ENCODE results near the gene GMEB1. TPM values are rescaled to one million over a fixed set of nuclear protein-coding genes. Genes with fewer than 3 reads are reported as not detected.
"Not testable (repeated sequence)": the region's sequence is repeated elsewhere in the genome, so short reads cannot be mapped to it uniquely, and the experiment has no call there.

Gene GMEB1
- polyA plus RNA-seq, 1 donor (not counting 4 experiments of a cell fraction or from before 2014, with no cell fraction given), result 6.0 TPM

GRCh38 chr1:28653870-28654269 lies 14.7 kb upstream of the GMEB1 start:
- H3K27ac ChIP-seq (ENCODE audit: control insufficient read depth, insufficient read depth, low read length); H3K27me3 ChIP-seq (ENCODE audit: control insufficient read depth, extremely low read depth, insufficient read depth, low read length); H3K4me3 ChIP-seq (ENCODE audit: control insufficient read depth in 2 of 3, extremely low read depth in 1 of 3, insufficient read depth in 2 of 3, low read depth in 1 of 3, low read length in 3 of 3); H3K9ac ChIP-seq (ENCODE audit: control insufficient read depth, extremely low read depth, insufficient read depth, low read length); H3K4me2 ChIP-seq (ENCODE audit: control insufficient read depth, extremely low read depth, insufficient read depth, low read depth, low read length); H3K36me3 ChIP-seq (ENCODE audit: control insufficient read depth in 2 of 2, extremely low read depth in 1 of 2, insufficient read depth in 2 of 2, low read length in 2 of 2); H3K79me2 ChIP-seq (ENCODE audit: control insufficient read depth, insufficient read depth, low read length); dilution Hi-C loops (cut with MboI; ENCODE audit: extremely low pct_ligation_motif_present, low sequenced_read_pairs); H3K9me1 ChIP-seq (ENCODE audit: control insufficient read depth, extremely low read depth, insufficient read depth, low read length); H4K20me1 ChIP-seq (ENCODE audit: control insufficient read depth, extremely low read depth, insufficient read depth, low read length); H2AFZ ChIP-seq (ENCODE audit: control insufficient read depth, low read length); H3K4me1 ChIP-seq (ENCODE audit: control insufficient read depth, extremely low read depth, insufficient read depth, low read length); H3K9me3 ChIP-seq (ENCODE audit: control insufficient read depth, low read depth, low read length); DNase-seq (ENCODE audit: low read depth, low spot score): not testable (repeated sequence)
- peak; percentile 20 for FAIRE-seq
- TF ChIP-seq CTCF (optimal IDR thresholded peaks at IDR 0.05 in 1 of 3, IDR thresholded peaks at IDR 0.05 in 1 of 3, conservative IDR thresholded peaks at IDR 0.05 in 1 of 3; ENCODE audit: extremely low read depth in 1 of 3, insufficient read depth in 2 of 3, low read length in 3 of 3), result peak; percentile 28 to 57 (median 32)

- H3K9me1 ChIP-seq (ENCODE audit: control insufficient read depth, extremely low read depth, insufficient read depth, low read length); H3K36me3 ChIP-seq (ENCODE audit: control insufficient read depth in 2 of 2, extremely low read depth in 1 of 2, insufficient read depth in 2 of 2, low read length in 2 of 2); H3K4me2 ChIP-seq (ENCODE audit: control insufficient read depth, extremely low read depth, insufficient read depth, low read depth, low read length); H3K4me1 ChIP-seq (ENCODE audit: control insufficient read depth, extremely low read depth, insufficient read depth, low read length); dilution Hi-C loops (cut with MboI; ENCODE audit: extremely low pct_ligation_motif_present, low sequenced_read_pairs); H3K9ac ChIP-seq (ENCODE audit: control insufficient read depth, extremely low read depth, insufficient read depth, low read length); DNase-seq (ENCODE audit: low read depth, low spot score); H3K9me3 ChIP-seq (ENCODE audit: control insufficient read depth, low read depth, low read length); H3K27me3 ChIP-seq (ENCODE audit: control insufficient read depth, extremely low read depth, insufficient read depth, low read length); H3K79me2 ChIP-seq (ENCODE audit: control insufficient read depth, insufficient read depth, low read length); H3K4me3 ChIP-seq (ENCODE audit: control insufficient read depth in 2 of 3, extremely low read depth in 1 of 3, insufficient read depth in 2 of 3, low read depth in 1 of 3, low read length in 3 of 3); H2AFZ ChIP-seq (ENCODE audit: control insufficient read depth, low read length); H3K27ac ChIP-seq (ENCODE audit: control insufficient read depth, insufficient read depth, low read length); FAIRE-seq; H4K20me1 ChIP-seq (ENCODE audit: control insufficient read depth, extremely low read depth, insufficient read depth, low read length): not testable (repeated sequence)
Measured at GRCh38 chr1:28655448-28656311, 12.9 kb upstream of the GMEB1 start.

- Histone ChIP-seq H3K27ac (ENCODE audit: control insufficient read depth, insufficient read depth, low read length) (no peak overlapping the region), H2AFZ (ENCODE audit: control insufficient read depth, low read length) (no peak overlapping the region), H3K4me1 (ENCODE audit: control insufficient read depth, extremely low read depth, insufficient read depth, low read length) (no peaks in the 10 kb centered on the region), H3K9ac (ENCODE audit: control insufficient read depth, extremely low read depth, insufficient read depth, low read length) (no peak overlapping the region), H4K20me1 (ENCODE audit: control insufficient read depth, extremely low read depth, insufficient read depth, low read length) (no peaks in the 10 kb centered on the region), H3K79me2 (ENCODE audit: control insufficient read depth, insufficient read depth, low read length) (no peaks in the 10 kb centered on the region), H3K36me3 (ENCODE audit: control insufficient read depth in 2 of 2, extremely low read depth in 1 of 2, insufficient read depth in 2 of 2, low read length in 2 of 2) (no peaks in the 10 kb centered on the region), H3K9me1 (ENCODE audit: control insufficient read depth, extremely low read depth, insufficient read depth, low read length) (no peaks in the 10 kb centered on the region), H3K27me3 (ENCODE audit: control insufficient read depth, extremely low read depth, insufficient read depth, low read length) (no peaks in the 10 kb centered on the region), H3K4me3 (ENCODE audit: control insufficient read depth in 2 of 3, extremely low read depth in 1 of 3, insufficient read depth in 2 of 3, low read depth in 1 of 3, low read length in 3 of 3) (no peak overlapping the region), H3K4me2 (ENCODE audit: control insufficient read depth, extremely low read depth, insufficient read depth, low read depth, low read length) (no peak overlapping the region), H3K9me3 (ENCODE audit: control insufficient read depth, low read depth, low read length) (no peaks in the 10 kb centered on the region)
- no peak for FAIRE-seq
- DNase-seq (ENCODE audit: low read depth, low spot score), result no peak
- dilution Hi-C loops (cut with MboI; ENCODE audit: extremely low pct_ligation_motif_present, low sequenced_read_pairs), result no loop called here
- TF ChIP-seq CTCF (optimal IDR thresholded peaks at IDR 0.05 in 1 of 3, IDR thresholded peaks at IDR 0.05 in 1 of 3, conservative IDR thresholded peaks at IDR 0.05 in 1 of 3; ENCODE audit: extremely low read depth in 1 of 3, insufficient read depth in 2 of 3, low read length in 3 of 3) (no peak), EZH2 (IDR thresholded peaks at IDR 0.05; ENCODE audit: low read length) (no peak)
Measured at GRCh38 chr1:28656335-28656734, 12.2 kb upstream of the GMEB1 start.
